Measurements from ENCODE around the gene VPS41. TPM values are rescaled to one million over a fixed set of nuclear protein-coding genes. Genes with fewer than 3 reads are reported as not detected.

The VPS41 gene
- total and polyA plus RNA-seq, 10 donors, result 11.2 to 97.4 (median 66.2) TPM

DNA sequence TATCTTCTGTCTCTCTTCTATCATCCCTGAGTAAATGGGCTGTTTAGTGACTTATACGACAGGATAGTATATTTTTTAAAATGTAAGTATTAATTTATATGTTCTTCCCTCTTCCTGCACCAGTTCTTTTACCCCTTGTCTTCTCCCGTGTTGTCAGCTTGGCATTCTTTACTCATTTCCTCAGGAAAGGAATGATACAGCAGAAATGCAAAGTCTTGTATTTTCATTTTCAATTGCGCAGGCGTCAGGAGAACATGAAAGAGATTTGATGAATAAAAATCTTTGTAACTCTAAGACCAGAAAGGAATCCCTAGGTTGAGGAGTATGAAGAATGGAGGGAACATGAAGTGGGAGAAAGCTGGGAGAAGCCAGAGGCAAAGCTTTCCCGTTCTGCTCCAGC, 18.8 kb upstream of the VPS41 start:
- DNase-seq, result no peak
- H3K27me3 ChIP-seq (replicated peaks in 1 of 7), result no peaks in the 10 kb centered on the region
- H3K9me3 ChIP-seq, result no peaks in the 10 kb centered on the region
- H3K4me1 ChIP-seq, result no peaks in the 10 kb centered on the region
- intact Hi-C loops (cut with DNase I; ENCODE audit: low total_unique reads), result no loop called here
- no peak for TF ChIP-seq CTCF (IDR thresholded peaks at IDR 0.05 in 8 of 11, conservative IDR thresholded peaks at IDR 0.05 in 3 of 11)
- TF ChIP-seq POLR2A (IDR thresholded peaks at IDR 0.05), result no peak
- no peak for TF ChIP-seq POLR2AphosphoS5 (IDR thresholded peaks at IDR 0.05)
- no peak overlapping the region for H3K27ac ChIP-seq
- H3K4me3 ChIP-seq, result no peak overlapping the region
- 33 to 47% (median 35%) methylated on average over 5 of the region's 5 CpGs for WGBS, 5 donors
- no peaks in the 10 kb centered on the region for H3K36me3 ChIP-seq

DNA sequence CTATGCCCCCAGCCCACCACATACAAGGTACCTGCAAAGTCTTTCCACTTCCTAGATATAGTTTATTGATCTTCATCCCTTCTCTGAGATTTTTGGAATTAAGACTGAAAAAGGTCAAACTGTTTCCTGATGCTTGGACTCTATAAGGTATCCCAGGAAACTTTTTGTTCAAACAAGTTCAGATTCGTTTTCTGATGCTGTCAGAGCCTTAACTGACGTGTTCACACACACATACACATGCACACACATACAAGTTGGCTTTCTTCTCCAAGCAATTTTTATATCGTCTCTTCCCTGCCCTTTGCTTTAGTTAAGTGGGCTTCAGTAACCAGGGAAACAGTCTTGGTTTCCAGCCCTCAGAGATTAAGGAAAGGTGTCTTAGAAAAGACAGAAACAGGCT, 11.7 kb upstream of the VPS41 start:
- H3K27ac ChIP-seq, result no peak overlapping the region
- H3K9me3 ChIP-seq, result no peaks in the 10 kb centered on the region
- WGBS, 5 donors, result 74 to 84% (median 80%) methylated on average over 3 of the region's 3 CpGs
- DNase-seq, result no peak
- no peak overlapping the region for H3K4me3 ChIP-seq
- no peaks in the 10 kb centered on the region for H3K4me1 ChIP-seq
- H3K36me3 ChIP-seq, result no peaks in the 10 kb centered on the region
- H3K27me3 ChIP-seq (replicated peaks in 1 of 7), result peaks cover 0 to 5% (median 0%) of the 10 kb centered on the region in 7 donors
- intact Hi-C loops (cut with DNase I; ENCODE audit: low total_unique reads), result no loop called here
- TF ChIP-seq CTCF (IDR thresholded peaks at IDR 0.05 in 8 of 11, conservative IDR thresholded peaks at IDR 0.05 in 3 of 11), result no peak
- TF ChIP-seq POLR2AphosphoS5 (IDR thresholded peaks at IDR 0.05), result no peak
- no peak for TF ChIP-seq POLR2A (IDR thresholded peaks at IDR 0.05)

- Histone ChIP-seq H3K36me3 (no peaks in the 10 kb centered on the region), H3K27ac (no peak overlapping the region), H3K4me3 (no peak overlapping the region), H3K9me3 (no peaks in the 10 kb centered on the region), H3K4me1 (no peaks in the 10 kb centered on the region), H3K27me3 (replicated peaks in 1 of 7) (no peaks in the 10 kb centered on the region)
- 78 to 93% (median 85%) methylated on average over 1 of the region's 1 CpG for WGBS, 5 donors
- intact Hi-C loops (cut with DNase I; ENCODE audit: low total_unique reads), result no loop called here
- DNase-seq, result no peak
- no peak for TF ChIP-seq CTCF (IDR thresholded peaks at IDR 0.05 in 8 of 11, conservative IDR thresholded peaks at IDR 0.05 in 3 of 11)
- no peak for TF ChIP-seq POLR2AphosphoS5 (IDR thresholded peaks at IDR 0.05)
Measured at GRCh38 chr7:38916396-38916795, 7.4 kb upstream of the VPS41 start.

GRCh38 chr7:38909870-38910269, 879 bp upstream of the VPS41 start:
- Histone ChIP-seq H3K9me3 (no peaks in the 10 kb centered on the region), H3K27me3 (replicated peaks in 1 of 7) (no peaks in the 10 kb centered on the region), H3K4me1 (peaks cover 17 to 39% (median 30%) of the 10 kb centered on the region in 6 donors), H3K36me3 (no peaks in the 10 kb centered on the region), H3K4me3 (peak overlapping the region in 1 of 8 donors; percentile 7), H3K27ac (no peak overlapping the region)
- intact Hi-C loops (cut with DNase I; ENCODE audit: low total_unique reads), result no loop called here
- TF ChIP-seq POLR2A (IDR thresholded peaks at IDR 0.05) (no peak), CTCF (IDR thresholded peaks at IDR 0.05 in 8 of 11, conservative IDR thresholded peaks at IDR 0.05 in 3 of 11) (no peak), POLR2AphosphoS5 (IDR thresholded peaks at IDR 0.05) (no peak)
- no peak for DNase-seq
